GM19193 (cell line): Measurements from ENCODE around the gene UBXN6.
A peak's percentile ranks its signal among the peaks of the same experiment; 100 is the strongest.

Source experiments
- POLR2A ChIP-seq: IDR thresholded peaks from 4 replicates; pipeline ENCODE4 v1.6.1; 2011; ENCODE audit not compliant: insufficient read depth, insufficient read length; ENCODE audit errors: extremely low read depth

Gene UBXN6

GRCh38 chr19:4453232-4454179 is 4.1 kb downstream of the UBXN6 start:
- TF ChIP-seq POLR2A = no peak

GRCh38 chr19:4452230-4452990 is 5.2 kb downstream of the UBXN6 start:
- TF ChIP-seq POLR2A = no peak

- TF ChIP-seq POLR2A = no peak
These were observed 8.0 kb downstream of the UBXN6 start for GRCh38 chr19:4449639-4450028.

- no peak for TF ChIP-seq POLR2A
These were observed 8.5 kb downstream of the UBXN6 start for GRCh38 chr19:4449022-4449638.

GRCh38 chr19:4448147-4448985 is 9.2 kb downstream of the UBXN6 start:
- no peak for TF ChIP-seq POLR2A

- no peak for TF ChIP-seq POLR2A
These were observed 10.1 kb downstream of the UBXN6 start for GRCh38 chr19:4447327-4448146.

GRCh38 chr19:4446704-4447200 is 10.8 kb downstream of the UBXN6 start:
- no peak for TF ChIP-seq POLR2A

- TF ChIP-seq POLR2A = no peak
These were observed 11.5 kb downstream of the UBXN6 start for GRCh38 chr19:4445963-4446703.

- no peak for TF ChIP-seq POLR2A
These were observed 12.5 kb downstream of the UBXN6 start for GRCh38 chr19:4444765-4445741.

- peak; percentile 17 for TF ChIP-seq POLR2A
These were observed 13.4 kb downstream of the UBXN6 start for GRCh38 chr19:4443966-4444764.

GRCh38 chr19:4443188-4443587 is 14.4 kb downstream of the UBXN6 start:
- TF ChIP-seq POLR2A = no peak
